Body of pancreas (tissue), 4 donors: ENCODE measurements around the gene CPEB2. TPM values are rescaled to one million over a fixed set of nuclear protein-coding genes. Genes with fewer than 3 reads are reported as not detected.
A peak's percentile ranks its signal among the peaks of the same experiment; 100 is the strongest.

Source experiments
- ATAC-seq: fragments of 150-250 bp; one replicate; pipeline ENCODE4 v1.9.1; 2016
- DNase-seq, 4 donors: peaks; one replicate each; pipeline ENCODE4 v3.0.0-alpha.2; 2019
- H3K27ac ChIP-seq, 4 donors: fragments of 200-600 bp; sonication (generic); 1 replicate in 3 of 4; 2 replicates in 1 of 4; pipeline versions ENCODE4 v1.5.1 to v1.6.1; 2016 to 2019; ENCODE audit warnings: mild to moderate bottlenecking in 1 of 4, mixed read lengths in 1 of 4, moderate library complexity in 1 of 4
- H3K27me3 ChIP-seq, 2 donors: fragments of 200-600 bp; sonication (generic); one replicate each; pipeline ENCODE4 v1.6.0; 2016; ENCODE audit warnings: mild to moderate bottlenecking in 1 of 2
- H3K36me3 ChIP-seq, 2 donors: fragments of 200-600 bp; sonication (generic); replicated peaks in 1 of 2; 2 replicates each; pipeline ENCODE4 v1.5.1; 2016; ENCODE audit warnings: low read depth in 2 of 2; ENCODE audit not compliant: insufficient read depth in 1 of 2
- H3K4me1 ChIP-seq: fragments of 200-600 bp; sonication (generic); one replicate; pipeline ENCODE4 v1.6.0; 2016
- H3K4me3 ChIP-seq, 2 donors: fragments of 200-600 bp; sonication (generic); 1 replicate in 1 of 2; 2 replicates in 1 of 2; pipeline ENCODE4 v1.5.1; 2016 to 2019
- H3K9me3 ChIP-seq, 3 donors: fragments of 200-600 bp; sonication (generic); 1 replicate in 2 of 3; 2 replicates in 1 of 3; pipeline ENCODE4 v1.5.1; 2016
- POLR2A ChIP-seq, 3 donors: fragments of 450-650 bp; IDR thresholded peaks; one replicate each; pipeline ENCODE4 v1.6.1; 2016; ENCODE audit warnings: antibody characterized with exemption in 3 of 3, mild to moderate bottlenecking in 2 of 3
- WGBS, 2 donors: methylation state at CpG; one replicate each; pipeline ENCODE4 v1.1.5; 2017; 5-methylcytosine and 5-hydroxymethylcytosine counted together
- intact Hi-C: fragments of 100-400 bp; cut with DNase I; formaldehyde crosslinking; loops from one replicate; pipeline ENCODE4 v1.15.1; 2023
- total RNA-seq, 2 donors: library from RNA; depleted of rRNA; stranded (reverse); fragments of >200 nt; gene quantifications; one replicate each; pipeline ENCODE4 v1.1.0, GENCODE V29; 2016
- TF ChIP-seq, protein P1 (sequence below), 7 experiments: fragments of 450-650 bp in 4 of 7; fragments of 200-600 bp in 3 of 7; sonication (generic) in 3 of 7; IDR thresholded peaks; one replicate each; pipeline ENCODE4 v1.5.1; 2016 to 2019; ENCODE audit warnings: antibody characterized with exemption in 7 of 7

Gene CPEB2
- total RNA-seq, 2 donors from 2014 or later, result 6.6 to 8.0 TPM

GRCh38 chr4:15003401-15003890 lies 1.2 kb downstream of the CPEB2 start:
- peak overlapping the region; percentile 100 for H3K27ac ChIP-seq

DNA sequence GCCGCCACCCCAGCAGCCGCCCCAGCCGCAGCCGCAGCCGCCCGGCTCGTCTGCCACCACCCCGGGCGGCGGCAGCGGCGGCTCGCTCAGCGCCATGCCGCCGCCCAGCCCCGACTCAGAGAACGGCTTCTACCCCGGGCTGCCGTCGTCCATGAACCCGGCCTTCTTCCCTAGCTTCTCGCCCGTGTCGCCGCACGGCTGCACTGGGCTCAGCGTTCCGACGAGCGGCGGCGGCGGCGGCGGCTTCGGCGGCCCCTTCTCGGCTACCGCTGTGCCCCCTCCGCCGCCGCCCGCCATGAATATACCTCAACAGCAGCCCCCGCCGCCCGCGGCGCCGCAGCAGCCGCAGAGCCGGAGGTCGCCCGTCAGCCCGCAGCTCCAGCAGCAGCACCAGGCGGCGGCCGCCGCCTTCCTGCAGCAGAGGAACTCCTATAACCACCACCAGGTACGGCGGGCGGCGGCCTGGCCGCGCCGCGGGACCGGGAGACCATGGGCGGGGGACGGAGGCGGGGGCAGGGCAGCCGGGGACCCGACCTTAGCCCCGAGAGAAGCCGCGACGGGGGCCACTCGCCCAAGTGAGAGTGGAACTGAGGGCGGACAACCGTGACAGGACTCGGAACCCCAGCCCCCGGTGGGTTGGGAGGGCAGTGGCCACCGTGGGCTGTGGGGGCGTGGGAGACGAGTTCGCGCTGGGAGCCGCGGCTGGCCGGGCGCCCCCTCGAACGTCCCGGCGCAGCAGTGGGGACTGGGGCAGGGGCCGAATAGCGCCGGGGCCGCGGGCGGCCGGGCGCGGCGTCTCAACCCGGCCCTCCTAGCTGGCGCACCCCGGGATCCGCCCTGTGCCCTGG lies 1.8 kb downstream of the CPEB2 start:
- Histone ChIP-seq H3K4me1 (peaks cover 27% of the 10 kb centered on the region), H3K36me3 (no peaks in the 10 kb centered on the region), H3K9me3 (no peaks in the 10 kb centered on the region), H3K27me3 (no peaks in the 10 kb centered on the region), H3K27ac (peak overlapping the region; percentile 100), H3K4me3 (peak overlapping the region; percentile 90 to 95)
- intact Hi-C loops, result no loop called here
- TF ChIP-seq, protein P1, sequence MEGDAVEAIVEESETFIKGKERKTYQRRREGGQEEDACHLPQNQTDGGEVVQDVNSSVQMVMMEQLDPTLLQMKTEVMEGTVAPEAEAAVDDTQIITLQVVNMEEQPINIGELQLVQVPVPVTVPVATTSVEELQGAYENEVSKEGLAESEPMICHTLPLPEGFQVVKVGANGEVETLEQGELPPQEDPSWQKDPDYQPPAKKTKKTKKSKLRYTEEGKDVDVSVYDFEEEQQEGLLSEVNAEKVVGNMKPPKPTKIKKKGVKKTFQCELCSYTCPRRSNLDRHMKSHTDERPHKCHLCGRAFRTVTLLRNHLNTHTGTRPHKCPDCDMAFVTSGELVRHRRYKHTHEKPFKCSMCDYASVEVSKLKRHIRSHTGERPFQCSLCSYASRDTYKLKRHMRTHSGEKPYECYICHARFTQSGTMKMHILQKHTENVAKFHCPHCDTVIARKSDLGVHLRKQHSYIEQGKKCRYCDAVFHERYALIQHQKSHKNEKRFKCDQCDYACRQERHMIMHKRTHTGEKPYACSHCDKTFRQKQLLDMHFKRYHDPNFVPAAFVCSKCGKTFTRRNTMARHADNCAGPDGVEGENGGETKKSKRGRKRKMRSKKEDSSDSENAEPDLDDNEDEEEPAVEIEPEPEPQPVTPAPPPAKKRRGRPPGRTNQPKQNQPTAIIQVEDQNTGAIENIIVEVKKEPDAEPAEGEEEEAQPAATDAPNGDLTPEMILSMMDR (IDR thresholded peaks at IDR 0.05), result no peak
- TF ChIP-seq POLR2A (IDR thresholded peaks at IDR 0.05), result no peak
- ATAC-seq (peak; percentile 3), DNase-seq (peak; percentile 47 to 56 (median 54))
- WGBS, 2 donors, result 1% methylated on average over 99 of the region's 109 CpGs; no CpG with 5 or more reads in 1 of the 2 donors

More at GRCh38 chr4:15003401-15003890, 1.2 kb downstream of the CPEB2 start:
- ATAC-seq (peak; percentile 33), DNase-seq (peak; percentile 68 to 73 (median 70))
- peak overlapping the region; percentile 84 to 91 for H3K4me3 ChIP-seq
- peaks cover 27% of the 10 kb centered on the region for H3K4me1 ChIP-seq
- WGBS, 2 donors, result 0 to 1% methylated on average over 28 to 65 of the region's 65 CpGs
- TF ChIP-seq, protein P1 (IDR thresholded peaks at IDR 0.05), result peak in 2 of 7 experiments; percentile 2
- TF ChIP-seq POLR2A (IDR thresholded peaks at IDR 0.05), result peak in 1 of 3 donors; percentile 13
- H3K27me3 ChIP-seq, result no peaks in the 10 kb centered on the region
- no peaks in the 10 kb centered on the region for H3K9me3 ChIP-seq
- no peaks in the 10 kb centered on the region for H3K36me3 ChIP-seq
- intact Hi-C loops, result no loop called here

DNA sequence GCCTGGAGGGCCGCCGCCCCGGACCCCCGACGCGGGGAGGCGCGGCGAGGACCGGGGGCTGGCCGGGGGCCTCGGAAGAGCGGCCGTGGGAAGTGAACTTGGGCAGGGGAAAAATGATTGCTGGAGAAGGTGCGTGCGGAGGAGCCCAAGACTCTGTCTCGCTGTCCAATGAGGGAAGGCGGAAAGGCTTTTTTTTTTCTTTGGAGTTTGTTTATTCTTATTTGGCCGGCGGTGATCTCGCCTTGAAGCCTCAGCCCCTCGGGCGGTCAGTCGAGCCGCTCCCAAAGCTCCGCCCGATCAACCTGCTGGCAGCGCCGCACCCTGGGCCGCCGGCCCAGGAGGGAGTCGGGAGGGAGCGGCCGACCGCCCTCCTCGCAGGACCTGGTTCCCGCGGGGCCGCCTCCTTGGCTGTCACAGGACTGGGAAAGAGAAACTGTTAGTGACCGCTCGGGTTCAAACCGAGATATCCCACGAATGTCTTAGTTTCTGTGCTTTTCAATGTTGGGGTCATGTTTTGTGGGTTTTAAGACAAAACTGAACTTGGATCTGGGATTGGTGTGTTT lies 2.5 kb downstream of the CPEB2 start:
- 0 to 1% methylated on average over 33 to 43 of the region's 43 CpGs for WGBS, 2 donors
- peaks cover 31% of the 10 kb centered on the region for H3K4me1 ChIP-seq
- H3K27me3 ChIP-seq, result no peaks in the 10 kb centered on the region
- H3K36me3 ChIP-seq, result no peaks in the 10 kb centered on the region
- peak overlapping the region; percentile 100 for H3K27ac ChIP-seq
- no peaks in the 10 kb centered on the region for H3K9me3 ChIP-seq
- DNase-seq (peak; percentile 88 to 90 (median 89)), ATAC-seq (peak; percentile 47)
- TF ChIP-seq POLR2A (IDR thresholded peaks at IDR 0.05), result peak; percentile 70 to 83 (median 80)
- TF ChIP-seq, protein P1 (IDR thresholded peaks at IDR 0.05), result no peak
- peak overlapping the region; percentile 90 to 95 for H3K4me3 ChIP-seq
- intact Hi-C loops, result no loop called here

DNA sequence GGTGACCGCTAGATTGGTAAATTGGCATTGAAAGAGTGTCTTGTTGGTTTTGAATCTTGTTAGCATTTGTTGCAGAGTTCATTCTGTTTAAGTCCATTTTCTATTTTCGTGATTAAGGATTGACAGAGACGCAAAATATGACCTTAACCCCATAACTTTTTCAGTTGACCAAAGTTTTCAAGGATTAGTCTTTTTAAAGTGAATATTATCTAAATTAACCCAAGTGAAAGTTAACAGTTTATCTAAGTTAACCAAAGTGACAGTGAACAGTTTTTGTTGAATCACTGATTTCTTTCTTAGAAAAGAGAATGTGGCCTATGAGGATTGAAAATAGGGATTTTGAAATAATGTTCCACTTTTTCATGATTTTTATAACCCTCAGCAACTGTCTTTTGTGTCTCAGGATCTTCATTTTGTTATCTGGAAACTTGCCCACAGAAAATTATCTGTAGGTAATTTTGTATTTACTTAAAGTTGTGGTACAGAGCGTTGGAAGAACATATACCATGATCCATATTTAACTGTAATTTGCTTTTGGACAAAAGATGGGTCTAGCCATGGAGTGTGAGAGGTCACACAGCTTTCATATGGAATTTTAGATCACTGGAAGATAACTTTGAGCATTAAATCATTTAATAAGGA lies 3.3 kb downstream of the CPEB2 start:
- no peaks in the 10 kb centered on the region for H3K36me3 ChIP-seq
- no peak for TF ChIP-seq POLR2A (IDR thresholded peaks at IDR 0.05)
- TF ChIP-seq, protein P1 (IDR thresholded peaks at IDR 0.05), result no peak
- ATAC-seq, result no peak
- H3K27ac ChIP-seq, result peak overlapping the region; percentile 100
- H3K9me3 ChIP-seq, result no peaks in the 10 kb centered on the region
- intact Hi-C loops, result no loop called here
- no peaks in the 10 kb centered on the region for H3K27me3 ChIP-seq
- peaks cover 33% of the 10 kb centered on the region for H3K4me1 ChIP-seq
- DNase-seq, result no peak
- WGBS, 2 donors, result 11 to 15% methylated on average over 4 of the region's 4 CpGs
- peak overlapping the region; percentile 90 to 95 for H3K4me3 ChIP-seq
